Stimulated activated CD8-positive, alpha-beta memory T cell treated with anti-CD3 and anti-CD28 coated beads, Interleukin-7, amount 100 ng/mL, for 4 hours (primary cell): Measurements from ENCODE around the gene GNG7.
"Not testable (repeated sequence)": the region's sequence is repeated elsewhere in the genome, so short reads cannot be mapped to it uniquely, and the experiment has no call there.

ENCODE experiments used
- DNase-seq, 2 donors: peaks; one replicate each; pipeline ENCODE4 v3.0.0-alpha.2; 2020; ENCODE audit warnings: low read depth in 2 of 2

GNG7 gene

GRCh38 chr19:2726904-2727639 lies 24.6 kb upstream of the GNG7 start:
- DNase-seq = no peak

GRCh38 chr19:2726160-2726855 lies 23.8 kb upstream of the GNG7 start:
- DNase-seq = no peak

- no peak for DNase-seq
Observed at GRCh38 chr19:2724148-2724557, 21.7 kb upstream of the GNG7 start.

- DNase-seq = no peak
Observed at GRCh38 chr19:2723747-2724146, 21.3 kb upstream of the GNG7 start.

GRCh38 chr19:2723345-2723715 lies 20.8 kb upstream of the GNG7 start:
- no peak for DNase-seq

- DNase-seq = no peak
Observed at GRCh38 chr19:2722541-2723344, 20.2 kb upstream of the GNG7 start.

- no peak for DNase-seq
Observed at GRCh38 chr19:2721570-2722540, 19.4 kb upstream of the GNG7 start.

- no peak for DNase-seq
Observed at GRCh38 chr19:2720777-2721569, 18.5 kb upstream of the GNG7 start, which contains the start of gene DIRAS1. TSS of gene DIRAS1 (minus strand) at chr19:2721372. CDS start at chr19:2717806, 3,566 bp downstream.

- no peak for DNase-seq
Observed at GRCh38 chr19:2719920-2720776, 17.7 kb upstream of the GNG7 start.

GRCh38 chr19:2719232-2719735 lies 16.8 kb upstream of the GNG7 start:
- no peak for DNase-seq

GRCh38 chr19:2717638-2718541 lies 15.4 kb upstream of the GNG7 start:
- no peak for DNase-seq

- DNase-seq = no peak
Observed at GRCh38 chr19:2716722-2717637, 14.5 kb upstream of the GNG7 start.

- no peak for DNase-seq
Observed at GRCh38 chr19:2716275-2716650, 13.8 kb upstream of the GNG7 start.

GRCh38 chr19:2715470-2716274 lies 13.2 kb upstream of the GNG7 start:
- no peak for DNase-seq

- DNase-seq = no peak
Observed at GRCh38 chr19:2714531-2715269, 12.2 kb upstream of the GNG7 start.

GRCh38 chr19:2714102-2714501 lies 11.6 kb upstream of the GNG7 start:
- not testable (repeated sequence) for DNase-seq
